AG20443 (cell line): ENCODE data around the gene RPS3.

Experiments
- DNase-seq: peaks from one replicate; pipeline ENCODE4 v3.0.0; 2012; ENCODE audit warnings: low spot score, mixed read lengths

RPS3 gene

GRCh38 chr11:75435571-75435925, 36.2 kb downstream of the RPS3 start:
- no peak for DNase-seq

GRCh38 chr11:75436806-75437205, 37.5 kb downstream of the RPS3 start:
- DNase-seq = no peak

- DNase-seq = peak; percentile 34
Measured at GRCh38 chr11:75437966-75438659, 38.8 kb downstream of the RPS3 start.

GRCh38 chr11:75439026-75439425, 39.7 kb downstream of the RPS3 start:
- no peak for DNase-seq

- no peak for DNase-seq
Measured at GRCh38 chr11:75439495-75440120, 40.3 kb downstream of the RPS3 start.

GRCh38 chr11:75440960-75441803, 41.9 kb downstream of the RPS3 start:
- DNase-seq = no peak

- no peak for DNase-seq
Measured at GRCh38 chr11:75441804-75442132, 42.5 kb downstream of the RPS3 start.

- DNase-seq = no peak
Measured at GRCh38 chr11:75442161-75442885, 43.0 kb downstream of the RPS3 start.

- no peak for DNase-seq
Measured at GRCh38 chr11:75443043-75443442, 43.7 kb downstream of the RPS3 start.

- peak; percentile 82 for DNase-seq
Measured at GRCh38 chr11:75445315-75445953, 46.1 kb downstream of the RPS3 start.

GRCh38 chr11:75447415-75447814, 48.1 kb downstream of the RPS3 start:
- no peak for DNase-seq

- DNase-seq = no peak
Measured at GRCh38 chr11:75449271-75449670, 50.0 kb downstream of the RPS3 start.

GRCh38 chr11:75449776-75450175, 50.5 kb downstream of the RPS3 start:
- no peak for DNase-seq

GRCh38 chr11:75450236-75450635, 50.9 kb downstream of the RPS3 start:
- no peak for DNase-seq

GRCh38 chr11:75450826-75451821, 51.8 kb downstream of the RPS3 start:
- DNase-seq = no peak

GRCh38 chr11:75453916-75454655, 54.8 kb downstream of the RPS3 start:
- peak; percentile 83 for DNase-seq

- DNase-seq = no peak
Measured at GRCh38 chr11:75454987-75455386, 55.7 kb downstream of the RPS3 start.
